ENCODE measurements around the gene F13A1. TPM values are rescaled to one million over a fixed set of nuclear protein-coding genes. Genes with fewer than 3 reads are reported as not detected.

The F13A1 gene
- total and polyA plus RNA-seq, 2 of the 8 experiments (the other 6 are each of a cell fraction or from before 2014, with no cell fraction given), result 0.57 to 1.5 TPM

DNA sequence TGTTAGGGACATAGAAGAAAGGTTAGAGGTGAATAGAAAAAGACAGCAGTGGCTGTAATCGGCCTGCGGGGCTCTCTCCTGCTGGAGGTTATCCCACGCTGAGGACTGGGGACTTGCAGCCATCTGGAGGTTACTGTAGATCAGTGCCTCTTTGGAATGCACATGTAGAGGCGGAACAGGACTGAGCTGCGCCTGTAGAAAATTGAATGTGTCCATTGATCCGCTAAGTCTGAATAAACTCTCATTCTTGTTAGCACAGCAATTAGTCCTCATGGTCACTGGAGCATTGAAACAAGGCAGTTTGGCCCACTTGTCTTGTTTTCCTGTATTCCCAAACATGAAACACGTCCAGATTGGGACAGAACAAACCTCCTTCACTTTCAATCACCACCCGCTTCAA, 46.3 kb upstream of the F13A1 start (continued):
- TF ChIP-seq, protein P1, sequence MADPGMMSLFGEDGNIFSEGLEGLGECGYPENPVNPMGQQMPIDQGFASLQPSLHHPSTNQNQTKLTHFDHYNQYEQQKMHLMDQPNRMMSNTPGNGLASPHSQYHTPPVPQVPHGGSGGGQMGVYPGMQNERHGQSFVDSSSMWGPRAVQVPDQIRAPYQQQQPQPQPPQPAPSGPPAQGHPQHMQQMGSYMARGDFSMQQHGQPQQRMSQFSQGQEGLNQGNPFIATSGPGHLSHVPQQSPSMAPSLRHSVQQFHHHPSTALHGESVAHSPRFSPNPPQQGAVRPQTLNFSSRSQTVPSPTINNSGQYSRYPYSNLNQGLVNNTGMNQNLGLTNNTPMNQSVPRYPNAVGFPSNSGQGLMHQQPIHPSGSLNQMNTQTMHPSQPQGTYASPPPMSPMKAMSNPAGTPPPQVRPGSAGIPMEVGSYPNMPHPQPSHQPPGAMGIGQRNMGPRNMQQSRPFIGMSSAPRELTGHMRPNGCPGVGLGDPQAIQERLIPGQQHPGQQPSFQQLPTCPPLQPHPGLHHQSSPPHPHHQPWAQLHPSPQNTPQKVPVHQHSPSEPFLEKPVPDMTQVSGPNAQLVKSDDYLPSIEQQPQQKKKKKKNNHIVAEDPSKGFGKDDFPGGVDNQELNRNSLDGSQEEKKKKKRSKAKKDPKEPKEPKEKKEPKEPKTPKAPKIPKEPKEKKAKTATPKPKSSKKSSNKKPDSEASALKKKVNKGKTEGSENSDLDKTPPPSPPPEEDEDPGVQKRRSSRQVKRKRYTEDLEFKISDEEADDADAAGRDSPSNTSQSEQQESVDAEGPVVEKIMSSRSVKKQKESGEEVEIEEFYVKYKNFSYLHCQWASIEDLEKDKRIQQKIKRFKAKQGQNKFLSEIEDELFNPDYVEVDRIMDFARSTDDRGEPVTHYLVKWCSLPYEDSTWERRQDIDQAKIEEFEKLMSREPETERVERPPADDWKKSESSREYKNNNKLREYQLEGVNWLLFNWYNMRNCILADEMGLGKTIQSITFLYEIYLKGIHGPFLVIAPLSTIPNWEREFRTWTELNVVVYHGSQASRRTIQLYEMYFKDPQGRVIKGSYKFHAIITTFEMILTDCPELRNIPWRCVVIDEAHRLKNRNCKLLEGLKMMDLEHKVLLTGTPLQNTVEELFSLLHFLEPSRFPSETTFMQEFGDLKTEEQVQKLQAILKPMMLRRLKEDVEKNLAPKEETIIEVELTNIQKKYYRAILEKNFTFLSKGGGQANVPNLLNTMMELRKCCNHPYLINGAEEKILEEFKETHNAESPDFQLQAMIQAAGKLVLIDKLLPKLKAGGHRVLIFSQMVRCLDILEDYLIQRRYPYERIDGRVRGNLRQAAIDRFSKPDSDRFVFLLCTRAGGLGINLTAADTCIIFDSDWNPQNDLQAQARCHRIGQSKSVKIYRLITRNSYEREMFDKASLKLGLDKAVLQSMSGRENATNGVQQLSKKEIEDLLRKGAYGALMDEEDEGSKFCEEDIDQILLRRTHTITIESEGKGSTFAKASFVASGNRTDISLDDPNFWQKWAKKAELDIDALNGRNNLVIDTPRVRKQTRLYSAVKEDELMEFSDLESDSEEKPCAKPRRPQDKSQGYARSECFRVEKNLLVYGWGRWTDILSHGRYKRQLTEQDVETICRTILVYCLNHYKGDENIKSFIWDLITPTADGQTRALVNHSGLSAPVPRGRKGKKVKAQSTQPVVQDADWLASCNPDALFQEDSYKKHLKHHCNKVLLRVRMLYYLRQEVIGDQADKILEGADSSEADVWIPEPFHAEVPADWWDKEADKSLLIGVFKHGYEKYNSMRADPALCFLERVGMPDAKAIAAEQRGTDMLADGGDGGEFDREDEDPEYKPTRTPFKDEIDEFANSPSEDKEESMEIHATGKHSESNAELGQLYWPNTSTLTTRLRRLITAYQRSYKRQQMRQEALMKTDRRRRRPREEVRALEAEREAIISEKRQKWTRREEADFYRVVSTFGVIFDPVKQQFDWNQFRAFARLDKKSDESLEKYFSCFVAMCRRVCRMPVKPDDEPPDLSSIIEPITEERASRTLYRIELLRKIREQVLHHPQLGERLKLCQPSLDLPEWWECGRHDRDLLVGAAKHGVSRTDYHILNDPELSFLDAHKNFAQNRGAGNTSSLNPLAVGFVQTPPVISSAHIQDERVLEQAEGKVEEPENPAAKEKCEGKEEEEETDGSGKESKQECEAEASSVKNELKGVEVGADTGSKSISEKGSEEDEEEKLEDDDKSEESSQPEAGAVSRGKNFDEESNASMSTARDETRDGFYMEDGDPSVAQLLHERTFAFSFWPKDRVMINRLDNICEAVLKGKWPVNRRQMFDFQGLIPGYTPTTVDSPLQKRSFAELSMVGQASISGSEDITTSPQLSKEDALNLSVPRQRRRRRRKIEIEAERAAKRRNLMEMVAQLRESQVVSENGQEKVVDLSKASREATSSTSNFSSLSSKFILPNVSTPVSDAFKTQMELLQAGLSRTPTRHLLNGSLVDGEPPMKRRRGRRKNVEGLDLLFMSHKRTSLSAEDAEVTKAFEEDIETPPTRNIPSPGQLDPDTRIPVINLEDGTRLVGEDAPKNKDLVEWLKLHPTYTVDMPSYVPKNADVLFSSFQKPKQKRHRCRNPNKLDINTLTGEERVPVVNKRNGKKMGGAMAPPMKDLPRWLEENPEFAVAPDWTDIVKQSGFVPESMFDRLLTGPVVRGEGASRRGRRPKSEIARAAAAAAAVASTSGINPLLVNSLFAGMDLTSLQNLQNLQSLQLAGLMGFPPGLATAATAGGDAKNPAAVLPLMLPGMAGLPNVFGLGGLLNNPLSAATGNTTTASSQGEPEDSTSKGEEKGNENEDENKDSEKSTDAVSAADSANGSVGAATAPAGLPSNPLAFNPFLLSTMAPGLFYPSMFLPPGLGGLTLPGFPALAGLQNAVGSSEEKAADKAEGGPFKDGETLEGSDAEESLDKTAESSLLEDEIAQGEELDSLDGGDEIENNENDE (IDR thresholded peaks at IDR 0.05; ENCODE audit: insufficient replicate concordance, low read length), result no peak
- TF ChIP-seq NRF1 (IDR thresholded peaks at IDR 0.05; ENCODE audit: low read depth, low read length), result no peak

Measured in H1 (cell line).